Measurements from ENCODE around the gene TBC1D1.

- TF ChIP-seq, protein P1, sequence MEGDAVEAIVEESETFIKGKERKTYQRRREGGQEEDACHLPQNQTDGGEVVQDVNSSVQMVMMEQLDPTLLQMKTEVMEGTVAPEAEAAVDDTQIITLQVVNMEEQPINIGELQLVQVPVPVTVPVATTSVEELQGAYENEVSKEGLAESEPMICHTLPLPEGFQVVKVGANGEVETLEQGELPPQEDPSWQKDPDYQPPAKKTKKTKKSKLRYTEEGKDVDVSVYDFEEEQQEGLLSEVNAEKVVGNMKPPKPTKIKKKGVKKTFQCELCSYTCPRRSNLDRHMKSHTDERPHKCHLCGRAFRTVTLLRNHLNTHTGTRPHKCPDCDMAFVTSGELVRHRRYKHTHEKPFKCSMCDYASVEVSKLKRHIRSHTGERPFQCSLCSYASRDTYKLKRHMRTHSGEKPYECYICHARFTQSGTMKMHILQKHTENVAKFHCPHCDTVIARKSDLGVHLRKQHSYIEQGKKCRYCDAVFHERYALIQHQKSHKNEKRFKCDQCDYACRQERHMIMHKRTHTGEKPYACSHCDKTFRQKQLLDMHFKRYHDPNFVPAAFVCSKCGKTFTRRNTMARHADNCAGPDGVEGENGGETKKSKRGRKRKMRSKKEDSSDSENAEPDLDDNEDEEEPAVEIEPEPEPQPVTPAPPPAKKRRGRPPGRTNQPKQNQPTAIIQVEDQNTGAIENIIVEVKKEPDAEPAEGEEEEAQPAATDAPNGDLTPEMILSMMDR (IDR thresholded peaks at IDR 0.05; ENCODE audit: extremely low read depth in 1 of 2, insufficient read depth in 1 of 2, low read depth in 1 of 2, low read length in 2 of 2), result no peak
- TF ChIP-seq POLR2A (IDR thresholded peaks at IDR 0.05; ENCODE audit: low read depth, low read length) (no peak), EZH2 (IDR thresholded peaks at IDR 0.05; ENCODE audit: borderline replicate concordance, low read depth, low read length, severe bottlenecking) (no peak), POLR2AphosphoS5 (IDR thresholded peaks at IDR 0.05; ENCODE audit: insufficient read depth, low read depth, low read length) (no peak), JUN (IDR thresholded peaks at IDR 0.05; ENCODE audit: borderline replicate concordance, insufficient read depth, insufficient read length, low read depth) (no peak)
- TF ChIP-seq, protein P2, sequence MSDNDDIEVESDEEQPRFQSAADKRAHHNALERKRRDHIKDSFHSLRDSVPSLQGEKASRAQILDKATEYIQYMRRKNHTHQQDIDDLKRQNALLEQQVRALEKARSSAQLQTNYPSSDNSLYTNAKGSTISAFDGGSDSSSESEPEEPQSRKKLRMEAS (IDR thresholded peaks at IDR 0.05; ENCODE audit: insufficient read depth, insufficient read length), result no peak
Measured at GRCh38 chr4:37971202-37971601, 80.3 kb downstream of the TBC1D1 start.

Measured in endothelial cell of umbilical vein (primary cell).